Immature natural killer cell (primary cell): ENCODE results near the gene BST1. TPM values are rescaled to one million over a fixed set of nuclear protein-coding genes. Genes with fewer than 3 reads are reported as not detected.
"Not testable (repeated sequence)": the region's sequence is repeated elsewhere in the genome, so short reads cannot be mapped to it uniquely, and the experiment has no call there.

Source experiments
- DNase-seq, 3 donors: peaks; one replicate each; pipeline ENCODE4 v3.0.0; 2022; ENCODE audit warnings: mixed read lengths in 1 of 3
- H3K27ac Mint-ChIP-seq, 6 donors: one replicate each; pipeline ENCODE4 v1.8.0; 2020; ENCODE audit warnings: mixed read lengths in 6 of 6, mild to moderate bottlenecking in 5 of 6, inconsistent platforms in 4 of 6, moderate library complexity in 3 of 6
- H3K27me3 Mint-ChIP-seq, 3 donors: one replicate each; pipeline ENCODE4 v1.8.0; 2020 to 2021; ENCODE audit warnings: low read depth in 3 of 3, mild to moderate bottlenecking in 3 of 3, mixed read lengths in 3 of 3, moderate library complexity in 3 of 3, inconsistent platforms in 1 of 3
- H3K36me3 Mint-ChIP-seq, 3 donors: one replicate each; pipeline ENCODE4 v1.8.0; 2020; ENCODE audit warnings: mixed read lengths in 3 of 3, inconsistent platforms in 2 of 3, mild to moderate bottlenecking in 2 of 3
- H3K4me1 Mint-ChIP-seq, 2 donors: one replicate each; pipeline ENCODE4 v1.8.0; 2020; ENCODE audit warnings: inconsistent platforms in 2 of 2, mild to moderate bottlenecking in 2 of 2, mixed read lengths in 2 of 2, moderate library complexity in 1 of 2
- H3K4me3 Mint-ChIP-seq, 5 donors: one replicate each; pipeline ENCODE4 v1.8.0; 2020; ENCODE audit warnings: mild to moderate bottlenecking in 5 of 5, mixed read lengths in 5 of 5, inconsistent platforms in 3 of 5, moderate library complexity in 3 of 5
- H3K9me3 Mint-ChIP-seq, 6 donors: one replicate each; pipeline ENCODE4 v1.8.0; 2020; ENCODE audit warnings: mild to moderate bottlenecking in 6 of 6, mixed read lengths in 6 of 6, inconsistent platforms in 4 of 6, moderate library complexity in 3 of 6
- polyA plus RNA-seq, 3 donors: library from polyadenylated mRNA; unstranded; fragments of 300-500 nt; fragmentation: Illumina TruSeq; gene quantifications; one replicate each; pipeline ENCODE4 v1.2.3, GENCODE V29; 2021

The BST1 gene
- polyA plus RNA-seq, 3 donors from 2014 or later, result 0.78 to 2.0 (median 1.1) TPM

DNA sequence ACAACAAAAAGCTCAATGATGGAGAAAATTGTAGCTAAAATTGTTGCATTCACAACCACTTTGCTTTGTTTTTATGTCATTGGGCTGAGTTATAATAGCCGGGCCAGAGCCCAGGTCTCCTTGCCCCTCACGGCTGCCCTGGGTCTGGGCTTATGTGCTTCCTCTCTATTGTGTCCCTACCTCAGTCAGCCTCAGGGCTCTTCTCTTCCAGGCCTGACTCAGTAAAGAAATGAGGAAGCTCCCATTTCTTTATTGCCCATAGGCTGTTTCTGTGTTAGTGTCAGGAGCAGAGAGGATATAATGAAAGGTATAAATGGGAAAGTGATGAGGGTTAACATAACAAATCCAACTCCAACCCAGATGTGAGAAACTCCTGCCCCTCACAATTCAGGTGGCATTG lies 18.0 kb downstream of the BST1 start:
- Mint-ChIP-seq H3K4me1 (peaks cover 13% of the 10 kb centered on the region in 2 donors), H3K27me3 (peaks cover 2 to 4% (median 3%) of the 10 kb centered on the region in 3 donors), H3K27ac (no peak overlapping the region), H3K36me3 (no peaks in the 10 kb centered on the region), H3K4me3 (no peak overlapping the region), H3K9me3 (no peaks in the 10 kb centered on the region)
- DNase-seq, result no peak

DNA sequence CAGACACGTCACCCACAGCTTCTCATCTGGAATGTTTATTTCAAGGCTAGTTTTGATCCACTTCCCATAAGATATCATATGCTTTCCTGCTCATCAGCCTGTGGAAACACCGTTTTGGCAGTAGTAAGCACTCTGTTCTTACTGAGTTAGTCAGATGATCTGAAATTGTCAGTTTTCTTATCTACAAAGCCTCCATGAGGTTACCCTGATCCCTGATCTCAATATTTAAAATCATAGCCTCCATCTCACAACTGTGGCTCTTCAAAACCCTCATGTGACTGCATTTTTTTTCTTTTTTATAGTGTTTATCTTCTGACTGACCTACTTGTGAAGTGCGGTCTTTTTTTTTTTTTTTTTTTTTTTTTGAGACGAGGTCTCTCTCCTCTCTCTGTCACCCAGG lies 22.7 kb downstream of the BST1 start:
- H3K9me3 Mint-ChIP-seq, result no peaks in the 10 kb centered on the region
- H3K27me3 Mint-ChIP-seq, result peaks cover 2 to 5% (median 4%) of the 10 kb centered on the region in 3 donors
- peak; percentile 48 to 56 (median 53) for DNase-seq
- no peaks in the 10 kb centered on the region for H3K36me3 Mint-ChIP-seq
- peaks cover 19 to 20% of the 10 kb centered on the region in 2 donors for H3K4me1 Mint-ChIP-seq
- peak overlapping the region; percentile 34 to 85 (median 62) for H3K27ac Mint-ChIP-seq
- H3K4me3 Mint-ChIP-seq, result peak overlapping the region in 4 of 5 donors; percentile 4 to 63 (median 46)

DNA sequence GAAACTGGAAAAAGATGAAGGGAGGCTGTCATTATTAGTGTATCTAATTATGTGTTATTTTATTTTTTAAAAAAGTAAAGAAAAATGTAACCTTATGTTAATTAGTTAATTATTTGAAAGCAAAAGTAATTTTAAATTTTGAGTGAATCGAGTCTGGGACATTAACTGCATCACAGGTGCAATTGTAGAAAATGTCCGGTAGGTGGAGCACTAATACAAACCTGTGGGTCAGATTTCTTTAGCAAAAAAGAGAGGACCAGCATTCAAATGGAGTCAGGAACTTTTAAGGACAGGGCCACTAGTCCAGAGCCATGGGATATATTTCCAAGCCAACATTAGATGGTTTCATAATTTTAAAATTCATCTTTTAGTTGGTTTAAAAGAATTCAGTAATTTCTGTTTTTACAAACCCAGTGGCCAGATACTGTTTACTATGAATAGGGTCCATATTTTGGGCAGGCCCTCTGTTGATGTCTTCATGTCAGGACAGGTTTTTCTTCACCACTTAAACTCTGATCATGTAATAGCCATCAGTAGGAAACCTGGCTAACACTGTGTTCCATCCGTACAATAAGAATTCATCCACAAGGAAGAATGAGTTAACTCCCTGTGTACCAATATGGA lies 27.2 kb downstream of the BST1 start:
- DNase-seq, result peak; percentile 63 to 68 (median 67)
- Mint-ChIP-seq H3K27me3 (peaks cover 5 to 7% (median 6%) of the 10 kb centered on the region in 3 donors), H3K4me3 (no peak overlapping the region), H3K27ac (peak overlapping the region in 2 of 6 donors; percentile 18 to 69), H3K36me3 (no peaks in the 10 kb centered on the region), H3K9me3 (no peaks in the 10 kb centered on the region), H3K4me1 (peaks cover 29 to 30% of the 10 kb centered on the region in 2 donors)

DNA sequence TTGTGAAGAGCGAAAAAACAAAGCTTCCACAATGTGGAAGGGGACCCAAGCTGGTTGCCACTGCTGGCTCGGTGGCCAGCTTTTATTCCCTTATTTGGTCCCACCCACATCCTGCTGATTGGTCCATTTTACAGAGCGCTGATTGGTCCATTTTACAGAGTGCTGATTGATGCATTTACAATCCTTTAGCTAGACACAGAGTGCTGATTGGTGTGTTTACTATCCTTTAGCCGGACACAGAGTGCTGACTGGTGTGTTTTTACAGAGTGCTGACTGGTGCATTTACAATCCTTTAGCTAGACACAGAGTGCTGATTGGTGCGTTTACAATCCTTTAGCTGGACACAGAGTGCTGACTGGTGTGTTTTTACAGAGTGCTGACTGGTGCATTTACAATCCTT lies 30.2 kb downstream of the BST1 start:
- DNase-seq, H3K27me3 Mint-ChIP-seq, H3K36me3 Mint-ChIP-seq, H3K9me3 Mint-ChIP-seq, H3K27ac Mint-ChIP-seq, H3K4me3 Mint-ChIP-seq: not testable (repeated sequence)
- peaks cover 20 to 32% of the 10 kb centered on the region in 2 donors for H3K4me1 Mint-ChIP-seq

DNA sequence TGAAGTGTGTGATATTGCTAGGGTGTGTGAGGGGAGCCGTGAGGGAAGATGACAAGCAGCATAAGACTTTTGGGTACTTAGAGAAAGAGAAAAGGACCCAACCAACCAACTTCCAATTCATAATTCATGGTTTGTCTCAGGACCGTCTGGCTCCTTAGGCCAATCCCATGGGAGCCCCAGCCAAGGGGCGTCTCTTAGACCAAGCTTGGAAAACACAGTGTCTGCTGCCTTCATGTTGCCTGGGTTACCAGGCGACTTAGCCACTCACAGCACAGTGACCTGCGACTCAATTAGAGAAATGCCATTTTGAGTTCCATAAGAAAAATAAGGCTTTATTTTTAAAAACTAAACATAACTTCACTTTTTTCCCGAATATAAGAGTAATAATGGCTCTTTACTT lies 32.7 kb downstream of the BST1 start:
- H3K27ac Mint-ChIP-seq, result no peak overlapping the region
- no peaks in the 10 kb centered on the region for H3K36me3 Mint-ChIP-seq
- peaks cover 0 to 4% (median 0%) of the 10 kb centered on the region in 6 donors for H3K9me3 Mint-ChIP-seq
- no peak for DNase-seq
- no peak overlapping the region for H3K4me3 Mint-ChIP-seq
- H3K27me3 Mint-ChIP-seq, result peaks cover 3 to 5% (median 3%) of the 10 kb centered on the region in 3 donors
- H3K4me1 Mint-ChIP-seq, result peaks cover 20 to 32% of the 10 kb centered on the region in 2 donors

DNA sequence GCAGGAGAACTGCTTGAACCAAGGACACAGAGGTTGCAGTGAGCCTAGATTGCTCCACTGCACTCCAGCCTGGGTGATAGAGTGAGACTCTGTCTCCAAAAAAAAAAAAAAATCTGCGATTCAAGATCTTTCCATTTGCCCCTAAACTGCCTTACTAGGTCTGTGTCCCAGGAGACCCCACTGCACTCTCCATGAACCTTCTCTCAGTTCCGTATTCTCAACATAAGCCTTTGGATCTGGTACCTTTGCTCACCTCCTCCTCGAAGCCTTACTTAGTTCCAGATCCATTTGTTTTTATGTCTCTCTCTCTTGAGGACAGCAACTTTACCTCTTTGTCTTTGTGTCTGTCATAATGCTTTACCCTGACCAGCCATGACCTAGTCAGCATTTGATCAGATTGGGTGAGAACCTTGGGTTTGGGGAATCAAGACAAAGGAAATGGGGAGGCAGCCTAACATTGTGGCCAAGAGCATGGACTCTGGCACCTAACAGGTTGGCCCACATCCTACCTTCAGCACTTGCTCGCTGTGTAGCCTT lies 33.7 kb downstream of the BST1 start:
- Mint-ChIP-seq H3K9me3 (peaks cover 0 to 10% (median 1%) of the 10 kb centered on the region in 6 donors), H3K27me3 (peaks cover 2 to 5% (median 3%) of the 10 kb centered on the region in 3 donors), H3K4me1 (peaks cover 20 to 32% of the 10 kb centered on the region in 2 donors), H3K36me3 (peaks cover 0 to 4% (median 3%) of the 10 kb centered on the region in 3 donors), H3K4me3 (no peak overlapping the region), H3K27ac (no peak overlapping the region)
- DNase-seq, result no peak

DNA sequence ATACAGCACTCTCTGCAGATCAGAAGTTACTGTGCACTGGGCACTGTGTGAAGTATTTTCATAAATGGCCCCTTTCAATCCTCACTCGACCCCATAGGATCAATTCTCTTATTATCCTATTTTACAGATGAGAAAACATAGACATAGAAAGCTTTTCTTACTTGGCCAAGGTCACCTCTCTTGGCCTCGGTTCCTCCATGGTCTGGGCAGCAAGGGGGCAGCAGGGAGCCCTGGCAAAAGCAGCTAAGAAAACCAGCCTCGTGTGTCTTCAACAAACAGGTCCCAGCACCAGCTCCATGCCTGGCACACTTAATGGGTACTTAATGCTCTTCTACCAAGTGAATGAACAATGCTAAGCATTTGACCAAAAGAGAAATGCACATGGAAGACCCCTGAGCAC lies 34.4 kb downstream of the BST1 start:
- DNase-seq, result peak; percentile 24 to 37 (median 34)
- H3K27ac Mint-ChIP-seq, result peak overlapping the region in 1 of 6 donors; percentile 46
- H3K27me3 Mint-ChIP-seq, result peaks cover 3 to 5% (median 4%) of the 10 kb centered on the region in 3 donors
- H3K36me3 Mint-ChIP-seq, result peaks cover 2 to 7% (median 5%) of the 10 kb centered on the region in 3 donors
- peaks cover 20 to 32% of the 10 kb centered on the region in 2 donors for H3K4me1 Mint-ChIP-seq
- H3K9me3 Mint-ChIP-seq, result peaks cover under 1 to 16% (median 3%) of the 10 kb centered on the region in 6 donors
- no peak overlapping the region for H3K4me3 Mint-ChIP-seq

DNA sequence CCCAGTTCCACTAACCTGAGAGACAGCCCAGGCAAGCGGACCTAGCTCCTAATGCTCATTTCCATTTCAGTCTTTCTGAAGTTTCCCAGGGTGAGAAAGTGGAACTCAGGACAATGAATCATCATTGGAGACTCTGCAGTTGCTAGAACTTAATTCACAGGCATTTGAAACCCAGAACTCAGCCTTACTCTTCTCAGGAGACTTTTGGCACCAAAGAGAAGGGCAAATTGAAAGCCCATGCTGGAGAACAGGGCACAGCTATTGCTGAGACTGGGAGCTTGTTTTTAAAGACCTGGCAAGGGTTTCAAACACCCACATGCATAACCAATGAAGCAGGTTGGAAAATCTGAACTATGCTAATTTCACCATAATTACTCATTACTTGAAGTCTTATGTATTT lies 36.0 kb downstream of the BST1 start:
- no peak overlapping the region for H3K27ac Mint-ChIP-seq
- DNase-seq, result no peak
- no peak overlapping the region for H3K4me3 Mint-ChIP-seq
- peaks cover 4 to 10% (median 7%) of the 10 kb centered on the region in 3 donors for H3K36me3 Mint-ChIP-seq
- peaks cover 2 to 19% (median 7%) of the 10 kb centered on the region in 6 donors for H3K9me3 Mint-ChIP-seq
- H3K4me1 Mint-ChIP-seq, result peaks cover 15 to 28% of the 10 kb centered on the region in 2 donors
- H3K27me3 Mint-ChIP-seq, result peaks cover 3 to 5% (median 3%) of the 10 kb centered on the region in 3 donors

DNA sequence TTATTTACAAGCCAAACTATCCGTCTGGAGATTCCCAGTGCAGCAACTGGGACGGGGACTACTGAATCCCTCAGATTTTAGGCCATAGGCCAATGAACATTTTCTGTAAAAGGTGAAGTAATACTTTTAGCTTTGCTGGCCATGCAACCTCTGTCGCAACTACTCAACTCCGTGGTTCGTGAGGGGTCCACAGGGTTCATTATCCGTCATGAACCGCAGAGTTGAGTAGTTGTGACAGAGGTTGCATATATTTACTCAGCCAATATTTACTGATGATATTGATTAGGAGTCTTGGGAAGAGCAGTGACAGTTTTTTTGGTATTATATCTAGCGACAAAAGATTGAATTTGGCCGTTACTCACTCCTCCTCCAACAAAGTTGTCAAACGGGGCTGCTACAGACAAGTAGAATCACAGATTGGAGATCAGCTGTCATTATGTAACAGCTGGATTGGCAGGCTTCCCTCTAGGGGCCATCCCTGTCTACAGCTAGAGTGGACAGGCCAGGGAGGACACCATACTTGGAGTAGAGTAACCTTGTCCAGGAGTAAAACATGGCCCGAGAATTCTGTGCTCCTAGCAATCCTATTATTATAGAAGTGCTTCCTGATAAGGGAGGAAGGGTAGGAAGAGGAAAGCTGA lies 38.0 kb downstream of the BST1 start:
- peaks cover 2 to 3% (median 3%) of the 10 kb centered on the region in 3 donors for H3K27me3 Mint-ChIP-seq
- H3K4me1 Mint-ChIP-seq, result peaks cover 6 to 16% of the 10 kb centered on the region in 2 donors
- peaks cover 4 to 10% (median 7%) of the 10 kb centered on the region in 3 donors for H3K36me3 Mint-ChIP-seq
- peak overlapping the region in 1 of 6 donors; percentile 21 for H3K27ac Mint-ChIP-seq
- peaks cover 2 to 19% (median 7%) of the 10 kb centered on the region in 6 donors for H3K9me3 Mint-ChIP-seq
- no peak for DNase-seq
- no peak overlapping the region for H3K4me3 Mint-ChIP-seq

DNA sequence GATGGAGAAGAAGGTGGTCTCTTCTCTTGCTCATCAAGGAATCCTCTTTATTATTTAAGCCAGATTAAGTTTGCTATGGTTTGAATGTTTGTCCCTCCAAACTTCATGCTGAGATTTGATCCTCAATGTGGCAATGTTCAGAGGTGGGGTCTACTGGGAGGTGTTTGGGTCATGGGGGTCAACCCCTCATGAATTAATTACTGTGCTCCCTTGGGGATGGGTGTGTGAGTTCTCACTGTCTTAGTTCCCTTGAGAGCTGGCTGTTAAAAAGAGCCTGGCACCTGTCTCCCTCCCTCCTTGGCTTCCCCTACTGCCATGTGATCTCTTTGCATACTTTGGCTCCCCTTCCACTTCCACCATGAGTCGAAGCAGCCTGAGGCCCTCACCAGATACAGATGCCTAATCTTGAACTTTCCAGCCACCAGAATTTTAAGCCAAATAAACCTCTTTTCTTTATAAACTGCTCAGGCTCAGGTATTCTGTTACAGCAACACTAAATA lies 39.3 kb downstream of the BST1 start:
- peak overlapping the region in 1 of 6 donors; percentile 51 for H3K27ac Mint-ChIP-seq
- DNase-seq, result no peak
- peaks cover 0 to 3% (median 2%) of the 10 kb centered on the region in 3 donors for H3K27me3 Mint-ChIP-seq
- H3K36me3 Mint-ChIP-seq, result peaks cover 4 to 10% (median 7%) of the 10 kb centered on the region in 3 donors
- H3K4me3 Mint-ChIP-seq, result no peak overlapping the region
- H3K9me3 Mint-ChIP-seq, result peaks cover 2 to 19% (median 7%) of the 10 kb centered on the region in 6 donors
- peaks cover 5 to 7% of the 10 kb centered on the region in 2 donors for H3K4me1 Mint-ChIP-seq

DNA sequence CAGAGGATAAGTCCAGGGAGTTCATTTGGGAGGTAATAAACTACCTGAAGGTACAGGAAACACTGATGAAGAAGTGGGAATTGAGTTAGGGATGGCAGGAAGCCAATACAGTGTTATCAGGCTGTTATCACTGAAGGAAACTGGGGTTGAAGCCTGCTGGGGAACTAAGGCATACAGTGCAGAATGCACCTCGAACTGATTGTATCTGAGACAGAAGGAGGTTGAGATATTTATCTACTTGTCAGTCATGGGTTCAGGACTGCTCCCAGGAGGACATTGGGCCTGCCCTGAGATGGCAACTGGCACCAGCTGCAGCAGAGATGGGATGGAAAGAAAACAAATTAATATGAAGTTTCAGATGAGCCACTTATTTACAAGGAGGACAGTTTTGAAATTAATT lies 39.8 kb downstream of the BST1 start:
- Mint-ChIP-seq H3K4me1 (peaks cover 0 to 2% of the 10 kb centered on the region in 2 donors), H3K27ac (no peak overlapping the region), H3K4me3 (no peak overlapping the region), H3K27me3 (peaks cover 0 to 3% (median 2%) of the 10 kb centered on the region in 3 donors), H3K9me3 (peaks cover 2 to 19% (median 7%) of the 10 kb centered on the region in 6 donors), H3K36me3 (peaks cover 4 to 10% (median 7%) of the 10 kb centered on the region in 3 donors)
- DNase-seq, result no peak

DNA sequence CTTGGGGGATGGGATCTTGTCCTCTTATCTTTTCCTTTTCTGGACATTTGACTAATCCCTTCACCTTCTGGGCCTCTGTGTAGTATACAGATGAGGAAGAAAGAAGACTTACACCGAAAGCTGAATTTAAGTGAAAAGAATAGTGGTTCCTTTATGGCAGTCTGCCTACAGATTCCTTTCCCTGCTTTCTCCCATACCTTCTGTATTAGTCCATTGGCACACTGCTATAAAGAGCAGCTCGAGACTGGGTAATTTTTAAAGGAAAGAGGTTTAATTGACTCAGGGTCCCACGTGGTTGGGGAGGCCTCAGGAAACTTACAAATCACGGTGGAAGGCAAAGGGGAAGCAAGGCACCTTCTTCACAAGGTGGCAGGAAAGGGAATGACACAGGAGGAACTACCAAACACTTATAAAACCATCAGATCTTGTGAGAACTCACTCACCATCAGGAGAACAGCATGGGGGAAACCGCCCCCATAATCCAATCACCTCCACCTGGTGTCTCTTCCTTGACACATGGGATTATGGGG lies 41.2 kb downstream of the BST1 start:
- H3K4me3 Mint-ChIP-seq, result no peak overlapping the region
- peak overlapping the region in 1 of 6 donors; percentile 21 for H3K27ac Mint-ChIP-seq
- no peaks in the 10 kb centered on the region for H3K4me1 Mint-ChIP-seq
- H3K9me3 Mint-ChIP-seq, result peaks cover 2 to 19% (median 7%) of the 10 kb centered on the region in 6 donors
- peaks cover 0 to 3% (median 2%) of the 10 kb centered on the region in 3 donors for H3K27me3 Mint-ChIP-seq
- H3K36me3 Mint-ChIP-seq, result peaks cover 4 to 10% (median 7%) of the 10 kb centered on the region in 3 donors
- DNase-seq, result no peak

DNA sequence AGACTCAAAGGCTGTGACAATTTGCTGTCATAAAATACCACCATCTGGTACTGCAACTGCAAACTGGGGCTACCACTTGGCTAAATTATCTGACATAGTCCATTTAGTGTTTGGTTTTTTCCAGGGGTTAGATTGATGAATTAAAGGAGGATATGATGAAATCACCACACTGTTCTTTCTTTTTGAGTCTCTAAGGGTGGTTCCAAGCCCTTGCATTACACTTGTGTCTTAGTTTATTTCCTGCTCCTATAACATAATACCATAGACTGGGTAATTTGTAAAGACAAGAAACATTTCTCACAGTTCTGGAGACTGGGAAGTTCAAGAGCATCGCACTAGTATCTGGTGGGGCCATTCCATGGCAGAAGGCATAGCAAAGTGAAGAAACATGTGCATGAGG lies 43.2 kb downstream of the BST1 start:
- H3K27me3 Mint-ChIP-seq, result peaks cover 2 to 4% (median 2%) of the 10 kb centered on the region in 3 donors
- H3K36me3 Mint-ChIP-seq, result peaks cover 4 to 8% (median 5%) of the 10 kb centered on the region in 3 donors
- no peak overlapping the region for H3K27ac Mint-ChIP-seq
- H3K4me1 Mint-ChIP-seq, result no peaks in the 10 kb centered on the region
- no peak overlapping the region for H3K4me3 Mint-ChIP-seq
- H3K9me3 Mint-ChIP-seq, result peaks cover under 1 to 13% (median 5%) of the 10 kb centered on the region in 6 donors
- no peak for DNase-seq
